Measurements from ENCODE around the gene KANSL1.
"Not testable (repeated sequence)": the region's sequence is repeated elsewhere in the genome, so short reads cannot be mapped to it uniquely, and the experiment has no call there.

KANSL1 gene

DNA sequence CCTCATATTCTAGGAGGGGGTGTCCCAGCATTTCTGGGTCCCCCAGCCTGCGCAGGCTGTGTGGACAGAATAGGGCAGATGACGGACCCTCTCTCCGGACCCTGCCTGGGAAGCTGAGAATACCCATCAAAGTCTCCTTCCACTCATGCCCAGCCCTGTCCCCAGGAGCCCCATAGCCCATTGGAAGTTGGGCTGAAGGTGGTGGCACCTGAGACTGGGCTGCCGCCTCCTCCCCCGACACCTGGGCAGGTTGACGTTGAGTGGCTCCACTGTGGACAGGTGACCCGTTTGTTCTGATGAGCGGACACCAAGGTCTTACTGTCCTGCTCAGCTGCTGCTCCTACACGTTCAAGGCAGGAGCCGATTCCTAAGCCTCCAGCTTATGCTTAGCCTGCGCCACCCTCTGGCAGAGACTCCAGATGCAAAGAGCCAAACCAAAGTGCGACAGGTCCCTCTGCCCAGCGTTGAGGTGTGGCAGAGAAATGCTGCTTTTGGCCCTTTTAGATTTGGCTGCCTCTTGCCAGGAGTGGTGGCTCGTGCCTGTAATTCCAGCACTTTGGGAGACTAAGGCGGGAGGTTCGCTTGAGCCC is 182.5 kb downstream of the KANSL1 start:
- DNase-seq: no peak

GRCh38 chr17:46009681-46010596 is 183.3 kb downstream of the KANSL1 start:
- no peak for DNase-seq

DNA sequence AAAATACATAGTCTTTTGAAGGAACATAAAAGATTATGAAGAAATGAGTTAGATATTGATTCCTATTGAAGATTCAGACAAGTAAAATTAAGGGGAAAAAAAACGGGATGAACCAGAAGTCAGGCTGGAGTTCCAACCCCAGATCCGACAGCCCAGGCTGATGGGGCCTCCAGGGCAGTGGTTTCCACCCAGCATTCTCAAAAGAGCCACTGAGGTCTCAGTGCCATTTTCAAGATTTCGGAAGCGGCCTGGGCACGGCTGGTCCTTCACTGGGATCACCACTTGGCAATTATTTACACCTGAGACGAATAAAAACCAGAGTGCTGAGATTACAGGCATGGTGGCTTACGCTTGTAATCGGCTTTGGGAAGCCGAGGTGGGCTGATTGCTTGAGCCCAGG is 184.6 kb downstream of the KANSL1 start:
- DNase-seq: no peak

- no peak for DNase-seq
These were observed 185.7 kb downstream of the KANSL1 start for GRCh38 chr17:46007461-46007965.

DNA sequence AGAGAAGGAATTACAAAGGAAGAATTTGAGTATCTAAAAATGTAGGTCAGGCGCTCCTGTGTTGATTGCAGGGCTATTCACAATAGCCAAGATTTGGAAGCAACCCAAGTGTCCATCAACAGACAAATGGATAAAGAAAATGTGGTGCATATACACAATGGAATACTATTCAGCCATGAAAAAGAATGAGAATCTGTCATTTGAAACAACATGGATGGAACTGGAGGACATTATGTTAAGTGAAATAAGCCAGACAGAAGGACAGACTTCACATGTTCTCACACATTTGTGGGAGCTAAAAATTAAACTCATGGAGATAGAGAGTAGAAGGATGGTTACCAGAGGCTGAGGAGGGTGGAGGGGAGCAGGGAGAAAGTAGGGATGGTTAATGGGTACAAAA is 187.1 kb downstream of the KANSL1 start:
- DNase-seq: not testable (repeated sequence)

GRCh38 chr17:46003907-46004748 is 189.1 kb downstream of the KANSL1 start:
- no peak for DNase-seq

- no peak for DNase-seq
These were observed 190.3 kb downstream of the KANSL1 start for GRCh38 chr17:46002973-46003316.

- DNase-seq: peak; percentile 58
These were observed 190.8 kb downstream of the KANSL1 start for GRCh38 chr17:46002311-46002972.

DNA sequence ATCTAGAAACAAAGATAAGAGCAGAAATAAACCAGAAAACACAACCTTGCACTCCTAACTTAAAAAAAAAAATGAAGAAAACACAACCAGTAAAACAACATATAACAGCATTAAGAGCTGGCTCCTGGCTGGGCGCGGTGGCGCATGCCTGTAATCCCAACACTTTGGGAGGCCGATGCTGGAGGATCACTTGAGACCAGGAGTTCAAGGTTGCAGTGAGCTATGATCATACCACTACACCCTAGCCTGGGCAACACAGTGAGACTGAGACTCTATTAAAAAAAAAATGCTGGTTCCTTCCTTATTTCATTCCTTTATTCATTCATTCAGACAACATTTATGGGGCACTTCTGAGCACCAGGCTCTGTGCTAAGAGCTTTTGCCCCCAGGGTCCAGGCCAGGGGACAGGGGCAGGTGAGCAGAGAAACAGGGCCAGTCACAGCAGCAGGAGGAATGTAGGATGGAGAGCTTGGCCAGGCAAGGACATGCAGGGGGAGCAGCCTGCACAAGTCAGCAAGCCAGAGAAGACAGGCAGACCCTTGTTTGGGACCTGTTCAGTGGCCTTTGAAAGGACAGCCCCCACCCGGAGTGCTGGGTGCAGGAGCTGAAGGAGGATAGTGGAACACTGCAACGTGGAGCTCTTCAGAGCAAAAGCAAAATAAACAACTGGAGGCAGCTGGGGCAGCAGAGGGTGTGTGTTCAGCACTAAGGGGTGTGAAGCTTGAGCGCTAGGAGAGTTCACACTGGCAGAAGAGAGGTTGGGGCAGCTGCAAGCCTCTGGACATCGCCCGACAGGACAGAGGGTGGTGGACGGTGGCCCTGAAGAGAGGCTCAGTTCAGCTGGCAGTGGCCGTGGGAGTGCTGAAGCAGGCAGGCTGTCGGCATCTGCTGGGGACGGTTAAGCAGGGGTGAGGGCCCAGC is 191.6 kb downstream of the KANSL1 start:
- DNase-seq: no peak

DNA sequence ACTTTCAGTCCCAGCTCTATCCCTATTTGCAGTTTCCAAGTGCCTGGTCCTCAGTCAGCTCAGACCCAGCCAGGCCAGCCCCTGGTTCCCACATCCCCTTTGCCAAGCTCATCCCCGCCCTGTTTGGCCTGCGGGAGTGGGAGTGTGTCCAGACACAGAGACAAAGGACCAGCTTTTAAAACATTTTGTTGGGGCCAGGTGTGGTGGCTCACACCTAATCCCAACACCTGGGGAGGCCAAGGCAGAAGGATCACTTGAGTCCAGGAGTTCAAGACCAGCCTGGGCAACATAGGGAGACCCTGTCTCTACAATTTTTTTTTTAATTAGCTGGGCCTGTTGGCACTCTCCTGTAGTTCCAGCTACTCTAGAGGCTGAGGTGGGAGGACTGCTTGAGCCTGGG is 192.5 kb downstream of the KANSL1 start:
- no peak for DNase-seq

DNA sequence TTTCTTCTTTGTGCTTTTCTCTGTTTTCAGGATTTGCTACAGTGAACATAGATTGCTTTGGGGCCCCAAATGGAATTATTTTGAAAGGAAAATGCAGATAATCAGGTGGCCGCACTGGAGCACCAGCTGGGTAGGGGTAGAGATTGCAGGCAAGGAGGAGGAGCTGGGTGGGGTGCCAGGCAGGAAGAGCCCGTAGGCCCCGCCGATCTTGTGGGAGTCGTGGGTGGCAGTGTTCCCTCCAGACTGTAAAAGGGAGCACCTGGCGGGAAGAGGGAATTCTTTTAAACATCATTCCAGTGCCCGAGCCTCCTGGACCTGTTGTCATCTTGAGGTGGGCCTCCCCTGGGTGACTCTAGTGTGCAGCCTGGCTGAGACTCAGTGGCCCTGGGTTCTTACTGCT is 192.9 kb downstream of the KANSL1 start:
- DNase-seq: no peak

- no peak for DNase-seq
These were observed 193.3 kb downstream of the KANSL1 start for GRCh38 chr17:45999900-46000290.

DNA sequence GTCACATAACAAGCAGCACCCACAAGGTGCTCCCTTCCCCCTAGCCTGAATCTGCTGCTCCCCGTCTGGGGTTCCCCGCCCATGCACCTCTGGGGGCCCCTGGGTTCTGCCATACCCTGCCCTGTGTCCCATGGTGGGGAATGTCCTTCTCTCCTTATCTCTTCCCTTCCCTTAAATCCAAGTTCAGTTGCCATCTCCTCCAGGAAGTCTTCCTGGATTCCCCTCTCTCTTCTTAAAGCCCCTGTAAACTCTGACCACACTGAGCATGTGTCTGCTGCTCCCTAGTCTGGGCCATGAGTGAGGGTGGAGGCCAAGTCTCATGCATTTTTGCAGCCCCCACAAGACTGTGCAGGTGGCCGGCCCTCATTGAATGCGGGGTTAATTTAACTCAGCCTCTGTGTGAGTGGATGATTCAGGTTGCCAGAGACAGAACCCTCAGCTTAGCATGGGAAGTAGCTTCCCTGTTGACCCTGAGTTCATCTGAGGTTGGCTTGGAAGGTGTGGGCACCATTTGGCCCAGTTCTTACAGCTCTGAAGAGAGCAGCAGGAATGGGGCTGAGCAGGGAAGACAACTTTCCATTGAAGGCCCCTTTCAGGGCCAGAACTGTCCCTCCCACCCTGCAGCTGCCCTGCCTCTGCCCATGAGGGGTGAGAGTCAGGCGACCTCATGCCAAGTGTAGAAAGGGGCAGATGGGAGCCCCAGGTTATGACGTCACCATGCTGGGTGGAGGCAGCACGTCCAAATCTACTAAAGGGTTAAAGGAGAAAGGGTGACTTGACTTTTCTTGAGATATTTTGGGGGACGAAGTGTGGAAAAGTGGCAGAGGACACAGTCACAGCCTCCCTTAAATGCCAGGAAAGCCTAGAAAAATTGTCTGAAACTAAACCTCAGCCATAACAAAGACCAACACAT is 194.0 kb downstream of the KANSL1 start, which contains the start of gene STH:
TSS of gene STH (plus strand) at position 264 of the 913 bp plus-strand sequence. CDS start at position 294, 30 bp downstream.
- no peak for DNase-seq

DNA sequence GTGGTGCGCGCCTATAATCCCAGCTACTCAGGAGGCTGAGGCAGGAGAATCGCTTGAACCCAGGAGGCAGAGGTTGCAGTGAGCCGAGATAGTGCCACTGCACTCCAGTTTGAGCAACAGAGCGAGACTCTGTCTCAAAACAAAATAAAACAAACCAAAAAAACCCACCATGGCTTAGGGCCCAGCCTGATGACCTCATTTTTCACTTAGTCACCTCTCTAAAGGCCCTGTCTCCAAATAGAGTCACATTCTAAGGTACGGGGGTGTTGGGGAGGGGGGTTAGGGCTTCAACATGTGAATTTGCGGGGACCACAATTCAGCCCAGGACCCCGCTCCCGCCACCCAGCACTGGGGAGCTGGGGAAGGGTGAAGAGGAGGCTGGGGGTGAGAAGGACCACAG is 195.6 kb downstream of the KANSL1 start:
- DNase-seq: no peak

- DNase-seq: no peak
These were observed 196.1 kb downstream of the KANSL1 start for GRCh38 chr17:45997166-45997565.

DNA sequence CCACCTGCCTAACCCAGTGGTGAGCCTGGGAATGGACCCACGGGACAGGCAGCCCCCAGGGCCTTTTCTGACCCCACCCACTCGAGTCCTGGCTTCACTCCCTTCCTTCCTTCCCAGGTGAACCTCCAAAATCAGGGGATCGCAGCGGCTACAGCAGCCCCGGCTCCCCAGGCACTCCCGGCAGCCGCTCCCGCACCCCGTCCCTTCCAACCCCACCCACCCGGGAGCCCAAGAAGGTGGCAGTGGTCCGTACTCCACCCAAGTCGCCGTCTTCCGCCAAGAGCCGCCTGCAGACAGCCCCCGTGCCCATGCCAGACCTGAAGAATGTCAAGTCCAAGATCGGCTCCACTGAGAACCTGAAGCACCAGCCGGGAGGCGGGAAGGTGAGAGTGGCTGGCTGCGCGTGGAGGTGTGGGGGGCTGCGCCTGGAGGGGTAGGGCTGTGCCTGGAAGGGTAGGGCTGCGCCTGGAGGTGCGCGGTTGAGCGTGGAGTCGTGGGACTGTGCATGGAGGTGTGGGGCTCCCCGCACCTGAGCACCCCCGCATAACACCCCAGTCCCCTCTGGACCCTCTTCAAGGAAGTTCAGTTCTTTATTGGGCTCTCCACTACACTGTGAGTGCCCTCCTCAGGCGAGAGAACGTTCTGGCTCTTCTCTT is 196.8 kb downstream of the KANSL1 start:
- DNase-seq: no peak

- no peak for DNase-seq
These were observed 197.5 kb downstream of the KANSL1 start for GRCh38 chr17:45995627-45996270.

GRCh38 chr17:45994987-45995386 is 198.2 kb downstream of the KANSL1 start:
- no peak for DNase-seq

DNA sequence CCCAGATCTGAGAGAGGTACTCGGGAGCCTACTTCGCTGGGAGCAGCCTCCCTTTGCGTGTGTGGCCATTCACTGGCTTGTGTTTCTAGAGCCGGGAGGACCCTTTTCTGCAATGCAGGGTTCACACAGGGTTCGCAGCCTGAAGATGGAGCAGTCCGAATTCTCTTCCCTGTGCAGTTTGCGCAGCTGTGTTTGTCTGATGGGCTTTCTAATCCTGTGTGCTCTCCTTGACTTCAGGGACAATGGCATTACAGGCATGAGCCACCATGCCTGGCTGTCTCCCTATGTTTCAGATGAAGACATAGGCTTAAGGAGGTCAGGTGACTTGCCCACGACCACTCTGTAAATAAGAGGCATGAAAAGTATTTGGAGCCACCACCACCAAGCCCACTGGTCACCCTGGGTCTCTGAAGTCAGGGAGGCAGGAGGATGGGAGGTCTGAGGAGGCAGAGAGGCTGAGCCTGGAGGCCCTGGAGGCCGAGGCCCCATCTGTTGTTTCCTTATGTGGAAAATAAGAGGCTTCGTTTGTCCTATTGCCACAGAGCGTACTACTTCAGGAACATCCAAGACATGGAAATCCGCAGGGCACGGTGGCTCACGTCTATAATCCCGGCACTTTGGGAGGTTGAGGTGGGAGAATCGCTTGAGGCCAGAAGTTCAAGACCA is 199.1 kb downstream of the KANSL1 start:
- peak; percentile 28 for DNase-seq

Measured in NCI-H146 (cell line).